PC-9 (cell line): Measurements from ENCODE around the gene SCP2D1. TPM values are rescaled to one million over a fixed set of nuclear protein-coding genes. Genes with fewer than 3 reads are reported as not detected.

Experiments
- BruUV-seq: library from RNA; stranded (reverse); fragments of 400-500 nt; replicated peaks from 2 replicates; lab custom pipeline; 2021; lab: Mats Ljungman, UMichigan
- CTCF ChIA-PET: fragments of 300-600 bp; sonication (Branson Sonifier 250); formaldehyde crosslinking; loops from one replicate; lab custom pipeline; 2022; ENCODE audit warnings: antibody characterized with exemption; lab: Charles Lee
- POLR2A ChIA-PET: fragments of 300-600 bp; sonication (Branson Sonifier 250); formaldehyde crosslinking; loops from one replicate; lab custom pipeline; 2022; ENCODE audit warnings: antibody characterized with exemption; ENCODE audit not compliant: unreplicated experiment; lab: Charles Lee
- DNase-seq, 2 experiments: peaks; one replicate each; pipeline versions ENCODE4 v3.0.0 to v3.0.0-alpha.2; 2015 to 2022; ENCODE audit warnings: mixed read lengths in 1 of 2
- H2AFZ ChIP-seq: fragments of 200-600 bp; sonication (generic); 2 replicates; pipeline ENCODE4 v1.8.1; 2017; ENCODE audit warnings: antibody characterized with exemption
- H3F3A ChIP-seq: fragments of 200-600 bp; sonication (generic); 2 replicates; pipeline ENCODE4 v1.8.1; 2017; ENCODE audit warnings: antibody characterized with exemption, mild to moderate bottlenecking, low read depth; ENCODE audit not compliant: insufficient read depth
- H3K27ac ChIP-seq: fragments of 200-600 bp; sonication (generic); 2 replicates; pipeline ENCODE4 v1.6.1; 2016; ENCODE audit warnings: mixed run types
- H3K27me3 ChIP-seq: fragments of 200-600 bp; sonication (generic); 2 replicates; pipeline ENCODE4 v1.6.1; 2016; ENCODE audit warnings: low read depth, mixed run types; ENCODE audit not compliant: insufficient read depth
- H3K36me3 ChIP-seq: fragments of 200-600 bp; sonication (generic); 2 replicates; pipeline ENCODE4 v1.6.1; 2016; ENCODE audit warnings: low read depth, mixed run types
- H3K4me1 ChIP-seq: fragments of 200-600 bp; sonication (generic); replicated peaks from 2 replicates; pipeline ENCODE4 v1.6.1; 2016; ENCODE audit warnings: mixed run types; ENCODE audit not compliant: insufficient read depth
- H3K4me2 ChIP-seq: fragments of 200-600 bp; sonication (generic); 2 replicates; pipeline ENCODE4 v1.6.1; 2017; ENCODE audit warnings: mixed run types
- H3K4me3 ChIP-seq: fragments of 200-600 bp; sonication (generic); 2 replicates; pipeline ENCODE4 v1.6.1; 2016; ENCODE audit warnings: mixed run types
- H3K79me2 ChIP-seq: fragments of 200-600 bp; sonication (generic); 2 replicates; pipeline ENCODE4 v1.6.1; 2017; ENCODE audit warnings: low read depth, mixed run types
- H3K9me2 ChIP-seq: fragments of 200-600 bp; sonication (generic); 2 replicates; pipeline ENCODE4 v1.8.1; 2017; ENCODE audit warnings: mild to moderate bottlenecking; ENCODE audit not compliant: insufficient read depth
- H3K9me3 ChIP-seq: fragments of 200-600 bp; sonication (generic); 2 replicates; pipeline ENCODE4 v1.8.1; 2016; ENCODE audit warnings: low read depth; ENCODE audit not compliant: insufficient read depth
- H4K20me1 ChIP-seq: fragments of 200-600 bp; sonication (generic); 2 replicates; pipeline ENCODE4 v1.8.1; 2017; ENCODE audit not compliant: insufficient read depth
- EZH2 ChIP-seq: fragments of 200-600 bp; sonication (generic); IDR thresholded peaks from 2 replicates; pipeline ENCODE4 v1.8.0; 2017; ENCODE audit warnings: antibody characterized with exemption, low read depth
- intact Hi-C: fragments of 100-400 bp; cut with micrococcal nuclease; formaldehyde crosslinking; loops from one replicate; pipeline ENCODE4 v1.10.0; 2022; ENCODE audit not compliant: unreplicated experiment
- total RNA-seq: library from RNA; stranded (reverse); gene quantifications from 2 replicates; pipeline ENCODE4 v1.2.3, GENCODE V29; 2021
- TF ChIP-seq, protein P1 (sequence below): fragments of 200-600 bp; sonication (generic); conservative IDR thresholded peaks from 2 replicates; pipeline ENCODE4 v1.6.1; 2017; ENCODE audit warnings: mixed run types, antibody characterized with exemption, mild to moderate bottlenecking, moderate library complexity

Gene SCP2D1
- total RNA-seq, 1 experiment from 2014 or later, result not detected

DNA sequence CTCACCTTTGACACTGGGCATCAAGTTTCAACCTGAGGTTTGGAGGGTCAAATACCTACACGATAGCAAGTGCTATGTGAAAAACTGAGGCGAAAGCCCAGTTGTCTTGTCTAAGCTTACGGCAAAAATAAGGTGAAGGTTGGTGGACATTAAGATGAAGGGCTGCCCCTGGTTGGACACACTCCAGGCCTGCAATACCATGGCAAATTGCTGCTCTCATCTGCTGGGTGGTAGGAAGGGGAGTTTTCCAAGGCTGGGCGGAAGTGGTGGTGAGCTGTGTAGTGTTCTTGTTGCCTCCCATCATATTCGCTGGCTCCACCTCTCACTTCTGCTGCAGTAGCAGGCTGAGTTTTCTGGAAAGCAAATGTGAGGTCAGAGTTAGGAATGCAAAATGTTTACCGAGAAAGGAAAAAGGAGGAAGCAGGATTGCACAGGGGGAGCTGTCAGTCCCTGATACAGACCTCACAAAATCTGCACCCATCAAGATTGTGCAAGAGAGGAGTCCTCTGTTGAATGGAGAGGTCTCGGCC is 33.7 kb downstream of the SCP2D1 start:
- 0 out of 2 replicates have a peak, but pooled peaks cover 3% of the 10 kb centered on the region for H3K9me2 ChIP-seq
- ChIA-PET POLR2A (no interaction called here), CTCF (no interaction called here)
- no peaks in the 10 kb centered on the region for H4K20me1 ChIP-seq
- H2AFZ ChIP-seq, result no peak overlapping the region
- no peak overlapping the region for H3K27ac ChIP-seq
- no peaks in the 10 kb centered on the region for H3F3A ChIP-seq
- no peaks in the 10 kb centered on the region for H3K9me3 ChIP-seq
- intact Hi-C loops, result no loop called here
- no peak overlapping the region for H3K4me3 ChIP-seq
- no peaks in the 10 kb centered on the region for H3K36me3 ChIP-seq
- no peak for TF ChIP-seq EZH2
- TF ChIP-seq, protein P1, sequence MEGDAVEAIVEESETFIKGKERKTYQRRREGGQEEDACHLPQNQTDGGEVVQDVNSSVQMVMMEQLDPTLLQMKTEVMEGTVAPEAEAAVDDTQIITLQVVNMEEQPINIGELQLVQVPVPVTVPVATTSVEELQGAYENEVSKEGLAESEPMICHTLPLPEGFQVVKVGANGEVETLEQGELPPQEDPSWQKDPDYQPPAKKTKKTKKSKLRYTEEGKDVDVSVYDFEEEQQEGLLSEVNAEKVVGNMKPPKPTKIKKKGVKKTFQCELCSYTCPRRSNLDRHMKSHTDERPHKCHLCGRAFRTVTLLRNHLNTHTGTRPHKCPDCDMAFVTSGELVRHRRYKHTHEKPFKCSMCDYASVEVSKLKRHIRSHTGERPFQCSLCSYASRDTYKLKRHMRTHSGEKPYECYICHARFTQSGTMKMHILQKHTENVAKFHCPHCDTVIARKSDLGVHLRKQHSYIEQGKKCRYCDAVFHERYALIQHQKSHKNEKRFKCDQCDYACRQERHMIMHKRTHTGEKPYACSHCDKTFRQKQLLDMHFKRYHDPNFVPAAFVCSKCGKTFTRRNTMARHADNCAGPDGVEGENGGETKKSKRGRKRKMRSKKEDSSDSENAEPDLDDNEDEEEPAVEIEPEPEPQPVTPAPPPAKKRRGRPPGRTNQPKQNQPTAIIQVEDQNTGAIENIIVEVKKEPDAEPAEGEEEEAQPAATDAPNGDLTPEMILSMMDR, result no peak
- H3K4me1 ChIP-seq, result no peaks in the 10 kb centered on the region
- DNase-seq, result no peak
- H3K27me3 ChIP-seq, result no peaks in the 10 kb centered on the region
- no TSS peak for BruUV-seq
- H3K4me2 ChIP-seq, result no peak overlapping the region
- no peaks in the 10 kb centered on the region for H3K79me2 ChIP-seq

DNA sequence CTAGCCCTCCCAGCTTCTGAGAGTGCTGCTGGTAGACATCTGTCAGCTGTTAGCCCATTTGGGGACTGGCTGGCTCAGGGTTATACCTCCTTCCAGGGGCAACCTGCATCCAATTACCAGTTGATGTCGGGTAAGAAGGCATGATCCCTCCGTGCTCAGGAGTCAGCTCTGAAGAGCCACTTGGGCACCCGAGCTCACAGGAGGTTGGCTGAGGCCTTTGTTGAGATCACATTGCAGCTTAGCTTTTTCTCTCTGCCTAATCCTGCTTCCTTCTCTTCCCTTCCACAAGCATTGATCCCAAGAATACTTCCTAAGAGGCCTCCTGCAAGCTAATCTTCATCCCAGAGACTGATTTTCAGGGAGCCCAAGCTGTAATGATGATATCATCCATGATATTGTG is 35.5 kb downstream of the SCP2D1 start:
- Histone ChIP-seq H3K27ac (no peak overlapping the region), H2AFZ (no peak overlapping the region), H3K4me3 (no peak overlapping the region), H4K20me1 (no peaks in the 10 kb centered on the region), H3K9me2 (0 out of 2 replicates have a peak, but pooled peaks cover 3% of the 10 kb centered on the region), H3K4me2 (no peak overlapping the region), H3K9me3 (no peaks in the 10 kb centered on the region), H3K36me3 (no peaks in the 10 kb centered on the region), H3F3A (no peaks in the 10 kb centered on the region), H3K27me3 (no peaks in the 10 kb centered on the region), H3K79me2 (no peaks in the 10 kb centered on the region), H3K4me1 (no peaks in the 10 kb centered on the region)
- no peak for DNase-seq
- POLR2A ChIA-PET, result no interaction called here
- no TSS peak for BruUV-seq
- no peak for TF ChIP-seq EZH2
- TF ChIP-seq, protein P1, result no peak
- CTCF ChIA-PET, result no interaction called here
- intact Hi-C loops, result no loop called here

DNA sequence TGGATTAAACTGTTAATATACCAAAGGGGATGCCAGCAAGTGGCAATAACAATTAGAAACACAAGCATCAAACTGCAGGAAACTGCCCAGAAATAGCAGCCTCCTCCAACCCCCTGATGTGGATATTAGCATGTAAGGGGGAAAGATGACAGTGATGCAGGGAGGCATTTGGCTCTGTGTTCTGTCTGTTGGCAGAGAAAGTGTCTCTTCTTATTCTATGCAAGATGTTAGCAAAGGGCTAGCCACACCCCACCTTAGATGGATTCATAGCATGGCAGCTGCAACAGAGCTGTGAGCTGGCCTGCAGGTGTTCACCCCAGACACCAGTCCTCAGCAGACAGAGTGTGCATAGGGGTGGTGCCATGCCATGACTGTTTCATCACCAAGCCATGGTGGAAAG is 38.0 kb downstream of the SCP2D1 start:
- CTCF ChIA-PET, result no interaction called here
- no peaks in the 10 kb centered on the region for H3K36me3 ChIP-seq
- no TSS peak for BruUV-seq
- POLR2A ChIA-PET, result no interaction called here
- no peak overlapping the region for H3K4me2 ChIP-seq
- H3K4me3 ChIP-seq, result no peak overlapping the region
- TF ChIP-seq EZH2, result no peak
- TF ChIP-seq, protein P1, result no peak
- H3K9me3 ChIP-seq, result no peaks in the 10 kb centered on the region
- intact Hi-C loops, result no loop called here
- H3K27me3 ChIP-seq, result no peaks in the 10 kb centered on the region
- no peaks in the 10 kb centered on the region for H3F3A ChIP-seq
- H2AFZ ChIP-seq, result no peak overlapping the region
- H3K4me1 ChIP-seq, result no peaks in the 10 kb centered on the region
- no peaks in the 10 kb centered on the region for H3K79me2 ChIP-seq
- no peak overlapping the region for H3K27ac ChIP-seq
- no peak for DNase-seq
- H3K9me2 ChIP-seq, result 0 out of 2 replicates have a peak, but pooled peaks cover 3% of the 10 kb centered on the region
- H4K20me1 ChIP-seq, result no peaks in the 10 kb centered on the region
